K562 (cell line): Measurements from ENCODE around the gene VASH2. TPM values are rescaled to one million over a fixed set of nuclear protein-coding genes. Genes with fewer than 3 reads are reported as not detected.

ENCODE experiments used
- ATAC-seq: fragments of 200-7000 bp; cut with Tn5 transposase; 3 replicates; pipeline ENCODE4 v1.9.1; 2020; ENCODE audit warnings: moderate library complexity
- BruUV-seq: library from RNA; stranded (reverse); fragments of 400-500 nt; replicated peaks from 2 replicates; lab custom pipeline; 2021; lab: Mats Ljungman, UMichigan
- CTCF ChIA-PET: fragments of 300-600 bp; formaldehyde crosslinking; extraction: SDS; loops from one replicate; lab custom pipeline; 2021; ENCODE audit warnings: low intra/inter-chr PET ratio; lab: Yijun Ruan, JAX
- POLR2A ChIA-PET: fragments of 300-600, 350-650 bp; sonication (Branson Sonifier 250); formaldehyde crosslinking; extraction: SDS; loops from one replicate; lab custom pipeline; 2021; ENCODE audit warnings: antibody characterized with exemption, inconsistent platforms; lab: Yijun Ruan, JAX
- DNase-seq, 4 experiments: peaks; one replicate each; pipeline versions ENCODE4 v3.0.0 to v3.0.0-alpha.2; 2011 to 2018; ENCODE audit warnings: low spot score in 3 of 4, mixed read lengths in 3 of 4; ENCODE audit errors: extremely low read depth in 1 of 4
- FAIRE-seq: peaks from 2 replicates; lab custom pipeline; 2011; peaks lifted over from hg19 to GRCh38; lab: Jason Lieb, UNC
- H2AFZ ChIP-seq: 2 replicates; pipeline ENCODE4 v1.6.0; 2011; ENCODE audit warnings: low read depth, low read length, control low read depth, inconsistent platforms
- H3K27ac ChIP-seq: fragments of 200-600 bp; 3 replicates; pipeline ENCODE4 v1.8.0; 2011; ENCODE audit warnings: low read depth, mild to moderate bottlenecking, control low read depth, inconsistent platforms, low read length, moderate library complexity, mixed read lengths; ENCODE audit errors: extremely low read depth
- H3K27me3 ChIP-seq, 2 experiments: fragments of 300-600 bp in 1 of 2; 2 replicates in 1 of 2; 3 replicates in 1 of 2; pipeline versions ENCODE4 v1.6.0 to v1.8.0; 2011; ENCODE audit warnings: inconsistent platforms in 2 of 2, low read length in 2 of 2, mild to moderate bottlenecking in 1 of 2, mixed read lengths in 1 of 2, moderate library complexity in 1 of 2; ENCODE audit not compliant: control insufficient read depth in 2 of 2, insufficient read depth in 2 of 2
- H3K36me3 ChIP-seq: fragments of 300-600 bp; 3 replicates; pipeline ENCODE4 v1.8.0; 2011; ENCODE audit warnings: mild to moderate bottlenecking, low read length, inconsistent platforms; ENCODE audit not compliant: control insufficient read depth, insufficient read depth
- H3K4me1 ChIP-seq, 2 experiments: fragments of 200-600 bp in 1 of 2; replicated peaks in 1 of 2; 2 replicates in 1 of 2; 3 replicates in 1 of 2; pipeline versions ENCODE4 v1.5.1 to v1.8.0; 2011; ENCODE audit warnings: inconsistent platforms in 2 of 2, low read length in 2 of 2, mild to moderate bottlenecking in 1 of 2, mixed read lengths in 1 of 2, moderate library complexity in 1 of 2; ENCODE audit not compliant: control insufficient read depth in 2 of 2, insufficient read depth in 2 of 2
- H3K4me2 ChIP-seq: 2 replicates; pipeline ENCODE4 v1.6.1; 2011; ENCODE audit warnings: low read length, control low read depth, inconsistent platforms, mixed read lengths; ENCODE audit not compliant: insufficient read depth
- H3K4me3 ChIP-seq: fragments of 200-600 bp; sonication (generic), shearing (Covaris generic); 2 replicates; pipeline ENCODE4 v1.5.1; 2016; ENCODE audit warnings: control low read depth, inconsistent platforms
- H3K79me2 ChIP-seq: fragments of 200-600 bp; 3 replicates; pipeline ENCODE4 v1.8.0; 2011; ENCODE audit warnings: low read length, inconsistent platforms; ENCODE audit not compliant: control insufficient read depth, insufficient read depth
- H3K9ac ChIP-seq, 2 experiments: 2 replicates each; pipeline versions ENCODE4 v1.6.0 to v1.6.1; 2011; ENCODE audit warnings: low read depth in 2 of 2, low read length in 2 of 2, control low read depth in 1 of 2, inconsistent platforms in 1 of 2, mild to moderate bottlenecking in 1 of 2, mixed read lengths in 1 of 2; ENCODE audit not compliant: insufficient read depth in 1 of 2
- H3K9me1 ChIP-seq: one replicate; pipeline ENCODE4 v1.6.0; 2011; ENCODE audit warnings: inconsistent platforms, mild to moderate bottlenecking, low read length, moderate library complexity; ENCODE audit not compliant: control insufficient read depth, insufficient read depth
- H3K9me3 ChIP-seq: replicated peaks from 2 replicates; pipeline ENCODE4 v1.5.1; 2011; ENCODE audit warnings: low read depth, low read length, inconsistent platforms; ENCODE audit not compliant: control insufficient read depth, insufficient read depth
- H4K20me1 ChIP-seq: replicated peaks from 2 replicates; pipeline ENCODE4 v1.6.1; 2011; ENCODE audit warnings: low read length, inconsistent platforms, mixed read lengths; ENCODE audit not compliant: control insufficient read depth, insufficient read depth
- ATF1 ChIP-seq, 2 experiments: fragments of 450-650 bp in 1 of 2; IDR thresholded peaks; 2 replicates each; pipeline ENCODE4 v1.6.1; 2016; ENCODE audit warnings: missing compliant biosample characterization in 1 of 2, missing genetic modification characterization in 1 of 2
- BMI1 ChIP-seq: fragments of 150-350 bp; IDR thresholded peaks from 2 replicates; pipeline ENCODE4 v1.6.1; 2014; ENCODE audit warnings: low read length
- CCNT2 ChIP-seq: IDR thresholded peaks from 2 replicates; pipeline ENCODE4 v1.6.1; 2011; ENCODE audit warnings: borderline replicate concordance, low read depth, mild to moderate bottlenecking, moderate library complexity, mixed read lengths, low read length; ENCODE audit not compliant: insufficient read length; ENCODE audit errors: extremely low read depth
- HEY1 ChIP-seq: fragments of 250-450 bp; sonication (Bioruptor Pico); IDR thresholded peaks from 2 replicates; pipeline ENCODE4 v1.5.0; 2020; ENCODE audit warnings: mild to moderate bottlenecking, moderate library complexity, borderline replicate concordance
- IRF9 ChIP-seq: fragments of 450-650 bp; IDR thresholded peaks from 2 replicates; pipeline ENCODE4 v1.6.1; 2016; ENCODE audit warnings: missing biosample characterization, missing genetic modification characterization
- KDM4B ChIP-seq, 2 experiments: fragments of 450-650 bp in 1 of 2; sonication (generic) in 1 of 2; IDR thresholded peaks; 2 replicates each; pipeline ENCODE4 v1.6.1; 2016 to 2017; ENCODE audit warnings: borderline replicate concordance in 2 of 2, antibody characterized with exemption in 1 of 2, low read depth in 1 of 2, mild to moderate bottlenecking in 1 of 2
- POLR2B ChIP-seq: fragments of 450-650 bp; IDR thresholded peaks from 2 replicates; pipeline ENCODE4 v1.6.1; 2018; ENCODE audit warnings: low read depth; ENCODE audit not compliant: partially characterized antibody
- RBM25 ChIP-seq: fragments of 200-400 bp; formaldehyde crosslinking; IDR thresholded peaks from 2 replicates; pipeline ENCODE4 v1.6.1; 2018; ENCODE audit warnings: low read length, low read depth, moderate library complexity; ENCODE audit not compliant: severe bottlenecking
- TGIF2 ChIP-seq: sonication (generic); formaldehyde crosslinking; IDR thresholded peaks from 2 replicates; pipeline ENCODE4 v1.8.1; 2022; ENCODE audit warnings: mild to moderate bottlenecking, missing genetic modification reagents, moderate library complexity
- TSHZ1 ChIP-seq: fragments of 250-450 bp; sonication (Bioruptor Pico); IDR thresholded peaks from 2 replicates; pipeline ENCODE4 v1.4.0; 2020; ENCODE audit warnings: mild to moderate bottlenecking, moderate library complexity
- YY1 ChIP-seq, 3 experiments: IDR thresholded peaks; 2 replicates each; pipeline ENCODE4 v1.6.1; 2011; ENCODE audit warnings: low read length in 2 of 3, mild to moderate bottlenecking in 2 of 3, moderate library complexity in 2 of 3, borderline replicate concordance in 1 of 3, control low read depth in 1 of 3, low read depth in 1 of 3; ENCODE audit not compliant: insufficient read depth in 3 of 3, insufficient replicate concordance in 2 of 3, control insufficient read depth in 1 of 3, insufficient read length in 1 of 3; ENCODE audit errors: extremely low read depth in 1 of 3
- ZEB2 ChIP-seq: fragments of 450-650 bp; IDR thresholded peaks from 2 replicates; pipeline ENCODE4 v1.6.1; 2016
- ZNF133 ChIP-seq: fragments of 250-450 bp; sonication (Bioruptor Pico); IDR thresholded peaks from 2 replicates; pipeline ENCODE4 v1.4.0; 2020; ENCODE audit warnings: mild to moderate bottlenecking
- ZNF274 ChIP-seq: IDR thresholded peaks from 2 replicates; pipeline ENCODE4 v1.6.1; 2011; ENCODE audit warnings: low read depth, mild to moderate bottlenecking, low read length, moderate library complexity, borderline replicate concordance
- ZNF76 ChIP-seq: fragments of 250-450 bp; sonication (Bioruptor Pico); IDR thresholded peaks from 2 replicates; pipeline ENCODE4 v1.4.0; 2020; ENCODE audit warnings: mild to moderate bottlenecking, moderate library complexity, borderline replicate concordance
- ZNF766 ChIP-seq: fragments of 200-800 bp; sonication (Bioruptor generic); conservative IDR thresholded peaks from 2 replicates; pipeline ENCODE4 v1.6.1; 2016; ENCODE audit warnings: missing genetic modification characterization, missing compliant biosample characterization
- WGBS: fragments of 100-300 bp; shearing (Covaris generic); methylation state at CpG from one replicate; pipeline ENCODE4 v1.1.6; 2016; ENCODE audit warnings: low coverage, mixed read lengths; ENCODE audit not compliant: insufficient coverage; ENCODE audit errors: missing lambda C conversion rate; 5-methylcytosine and 5-hydroxymethylcytosine counted together
- in situ Hi-C: fragments of 300-500 bp; cut with MboI; formaldehyde crosslinking; loops from 4 replicates; pipeline ENCODE4 v1.15.0; 2018; ENCODE audit warnings: inconsistent platforms, mixed read lengths
- intact Hi-C: fragments of 100-400 bp; cut with micrococcal nuclease; formaldehyde crosslinking; loops from 2 replicates; pipeline ENCODE4 v1.14.2; 2022
- polyA plus RNA-seq, 8 experiments: library from polyadenylated mRNA; depleted of rRNA in 4 of 8; stranded (reverse) in 5 of 8; unstranded in 3 of 8; fragments of >200 nt; fragmentation: Nextera tagmentation in 2 of 8; fragmentation: Illumina TruSeq in 1 of 8; extraction: Ambion mirVana in 2 of 8; extraction: Trizol in 1 of 8; gene quantifications; 2 replicates each; pipeline versions ENCODE4 v1.2.1 to v1.2.3, GENCODE V29; 2011 to 2014; ENCODE audit warnings: inconsistent platforms in 1 of 8, missing spikeins in 1 of 8
- total RNA-seq, 7 experiments: library from RNA; depleted of rRNA in 6 of 7; stranded (reverse); fragments of >200 nt in 6 of 7; fragmentation: Illumina TruSeq in 2 of 7; extraction: Trizol in 2 of 7; gene quantifications; 2 replicates each; pipeline versions ENCODE4 v1.2.1 to v1.2.3, GENCODE V29; 2011 to 2021; ENCODE audit warnings: low replicate concordance in 1 of 7

VASH2 gene
- total and polyA plus RNA-seq, 9 of the 15 experiments (the other 6 are each of a cell fraction or from before 2014, with no cell fraction given), result 0.04 to 0.40 (median 0.10) TPM; not detected in 1

GRCh38 chr1:212937034-212937433 lies 13.3 kb upstream of the VASH2 start:
- no peak for FAIRE-seq
- H3K36me3 ChIP-seq, result no peaks in the 10 kb centered on the region
- WGBS, result 14% methylated on average over 3 of the region's 3 CpGs
- H3K9me1 ChIP-seq, result no peaks in the 10 kb centered on the region
- H4K20me1 ChIP-seq, result no peaks in the 10 kb centered on the region
- intact Hi-C loops (no loop called here), in situ Hi-C loops (no loop called here)
- H3K79me2 ChIP-seq, result no peaks in the 10 kb centered on the region
- POLR2A ChIA-PET, result interaction anchor here (0.8 to 1.0 kb wide), 2 partner anchors 8 to 11 kb away, joined by 3 to 5 read pairs; no protein-coding TSS in a partner anchor
- CTCF ChIA-PET, result no interaction called here
- DNase-seq, result no peak
- TF ChIP-seq ATF1 (CRISPR knock-in tag; IDR thresholded peaks at IDR 0.05) (no peak), ATF1 (tag; IDR thresholded peaks at IDR 0.05) (no peak), ZNF766 (no peak), ZNF76 (CRISPR knock-in tag) (no peak), KDM4B (IDR thresholded peaks at IDR 0.05; ENCODE audit: borderline replicate concordance in 2 of 2, low read depth in 1 of 2) (no peak), ZNF274 (no peak), TSHZ1 (CRISPR knock-in tag) (no peak), CCNT2 (no peak), TGIF2 (CRISPR knock-in tag) (no peak), IRF9 (tag) (no peak), ZNF133 (no peak), RBM25 (no peak), HEY1 (CRISPR knock-in tag) (no peak), BMI1 (no peak), ZEB2 (no peak), POLR2B (no peak), YY1 (IDR thresholded peaks at IDR 0.05; ENCODE audit: borderline replicate concordance in 1 of 3, control insufficient read depth in 1 of 3, extremely low read depth in 1 of 3, insufficient read depth in 3 of 3, insufficient read length in 1 of 3, insufficient replicate concordance in 2 of 3, low read depth in 1 of 3, low read length in 2 of 3) (no peak)
- H3K9me3 ChIP-seq, result no peaks in the 10 kb centered on the region
- H3K27me3 ChIP-seq, result peaks cover 0 to 5% of the 10 kb centered on the region in 2 experiments; a peak in 2 of 5 replicates
- ATAC-seq, result no peak
- BruUV-seq, result no TSS peak
- H3K27ac ChIP-seq, result no peak overlapping the region
- no peak overlapping the region for H3K4me2 ChIP-seq
- no peak overlapping the region for H3K9ac ChIP-seq
- H2AFZ ChIP-seq, result no peak overlapping the region
- H3K4me3 ChIP-seq, result no peak overlapping the region
- peaks cover 0 to 5% of the 10 kb centered on the region in 2 experiments; a peak in 1 of 5 replicates for H3K4me1 ChIP-seq
